HG02981 (cell line): Measurements from ENCODE around the gene DACT1.
"Not testable (repeated sequence)": the region's sequence is repeated elsewhere in the genome, so short reads cannot be mapped to it uniquely, and the experiment has no call there.

ENCODE experiments used
- ATAC-seq: cut with Tn5 transposase; IDR thresholded peaks from one replicate; pipeline ENCODE4 v1.9.1; 2021; ENCODE audit warnings: mild to moderate bottlenecking, moderate library complexity; ENCODE audit not compliant: unreplicated experiment

The DACT1 gene, protein sequence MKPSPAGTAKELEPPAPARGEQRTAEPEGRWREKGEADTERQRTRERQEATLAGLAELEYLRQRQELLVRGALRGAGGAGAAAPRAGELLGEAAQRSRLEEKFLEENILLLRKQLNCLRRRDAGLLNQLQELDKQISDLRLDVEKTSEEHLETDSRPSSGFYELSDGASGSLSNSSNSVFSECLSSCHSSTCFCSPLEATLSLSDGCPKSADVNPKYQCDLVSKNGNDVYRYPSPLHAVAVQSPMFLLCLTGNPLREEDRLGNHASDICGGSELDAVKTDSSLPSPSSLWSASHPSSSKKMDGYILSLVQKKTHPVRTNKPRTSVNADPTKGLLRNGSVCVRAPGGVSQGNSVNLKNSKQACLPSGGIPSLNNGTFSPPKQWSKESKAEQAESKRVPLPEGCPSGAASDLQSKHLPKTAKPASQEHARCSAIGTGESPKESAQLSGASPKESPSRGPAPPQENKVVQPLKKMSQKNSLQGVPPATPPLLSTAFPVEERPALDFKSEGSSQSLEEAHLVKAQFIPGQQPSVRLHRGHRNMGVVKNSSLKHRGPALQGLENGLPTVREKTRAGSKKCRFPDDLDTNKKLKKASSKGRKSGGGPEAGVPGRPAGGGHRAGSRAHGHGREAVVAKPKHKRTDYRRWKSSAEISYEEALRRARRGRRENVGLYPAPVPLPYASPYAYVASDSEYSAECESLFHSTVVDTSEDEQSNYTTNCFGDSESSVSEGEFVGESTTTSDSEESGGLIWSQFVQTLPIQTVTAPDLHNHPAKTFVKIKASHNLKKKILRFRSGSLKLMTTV

DNA sequence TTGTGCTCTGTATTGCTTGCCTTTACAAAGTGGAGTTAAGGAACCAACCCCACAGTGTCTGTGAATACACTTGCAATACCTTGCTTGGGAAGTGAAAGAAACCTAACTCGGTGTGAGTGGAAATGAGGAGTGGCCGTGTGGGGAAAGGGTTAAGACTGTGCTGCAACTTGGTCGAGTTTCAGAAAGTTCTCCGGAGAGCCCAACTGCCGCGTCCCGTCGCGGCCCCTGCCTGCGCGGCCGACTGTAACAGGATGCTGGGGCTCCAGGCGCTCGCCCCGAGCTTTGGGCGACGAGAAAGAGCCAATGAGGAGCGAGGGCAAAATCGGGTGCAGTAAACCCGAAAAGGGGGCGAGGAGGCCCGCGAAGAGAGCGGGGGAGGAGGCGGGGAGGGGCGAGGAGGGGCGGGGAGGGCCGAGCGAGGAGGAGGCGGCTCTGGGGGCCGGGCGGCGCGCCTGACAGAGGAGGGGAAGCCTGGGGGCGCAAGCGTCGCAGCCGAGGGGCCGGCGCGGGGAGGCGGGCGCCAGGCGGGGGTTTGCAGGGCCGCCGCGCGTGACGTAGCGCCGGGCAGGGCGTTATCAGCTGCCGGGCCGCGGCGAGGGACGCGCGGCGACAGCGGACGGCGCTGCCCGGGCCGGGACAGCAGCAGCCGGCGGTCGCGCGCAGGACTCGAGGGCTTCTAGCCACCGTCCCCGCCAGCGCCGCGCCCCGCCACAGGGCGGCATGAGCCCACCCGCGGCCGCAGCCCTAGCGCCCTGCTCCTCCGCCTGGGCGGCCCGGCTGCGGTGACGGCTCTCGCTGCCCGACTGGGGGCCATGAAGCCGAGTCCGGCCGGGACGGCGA is at the start of gene DACT1:
Gene DACT1 (plus strand): TSS at position 572 of the 840 bp plus-strand sequence. CDS start 241 bp downstream, at position 813.
- peak; percentile 40 for ATAC-seq

DNA sequence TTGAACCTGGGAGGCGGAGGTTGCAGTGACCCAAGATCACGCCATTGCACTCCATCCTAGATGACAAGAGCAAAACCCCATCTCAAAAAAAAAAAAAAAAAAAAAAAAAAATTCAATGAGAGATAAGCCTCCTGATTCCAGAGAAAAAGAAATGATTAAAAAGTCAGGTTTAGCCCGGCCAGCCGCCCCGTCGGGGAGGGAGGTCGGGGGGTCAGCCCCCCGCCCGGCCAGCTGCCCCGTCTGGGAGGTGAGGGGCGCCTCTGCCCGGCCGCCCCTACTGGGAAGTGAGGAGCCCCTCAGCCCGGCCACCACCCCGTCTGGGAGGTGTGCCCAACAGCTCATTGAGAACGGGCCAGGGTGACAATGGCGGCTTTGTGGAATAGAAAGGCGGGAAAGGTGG is 49.4 kb upstream of the DACT1 start:
- not testable (repeated sequence) for ATAC-seq

DNA sequence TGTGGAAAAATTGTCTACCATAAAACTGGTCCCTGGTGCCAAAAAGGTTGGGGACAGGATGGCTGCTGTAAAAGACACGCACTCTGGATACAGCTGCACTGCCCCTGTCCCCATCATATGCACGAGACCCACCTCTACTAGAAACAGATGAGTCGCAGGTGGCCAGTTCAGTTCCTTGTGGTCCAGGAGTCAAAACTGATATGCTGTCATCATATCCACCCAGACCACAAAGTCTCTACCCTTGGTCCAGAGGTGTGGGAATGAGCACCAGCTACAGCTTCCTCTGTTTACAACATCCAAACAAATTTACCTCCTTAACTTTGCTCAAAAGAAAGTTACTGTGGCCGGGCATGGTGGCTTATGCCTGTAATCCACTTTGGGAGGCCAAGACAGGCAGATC is 43.8 kb upstream of the DACT1 start:
- no peak for ATAC-seq

DNA sequence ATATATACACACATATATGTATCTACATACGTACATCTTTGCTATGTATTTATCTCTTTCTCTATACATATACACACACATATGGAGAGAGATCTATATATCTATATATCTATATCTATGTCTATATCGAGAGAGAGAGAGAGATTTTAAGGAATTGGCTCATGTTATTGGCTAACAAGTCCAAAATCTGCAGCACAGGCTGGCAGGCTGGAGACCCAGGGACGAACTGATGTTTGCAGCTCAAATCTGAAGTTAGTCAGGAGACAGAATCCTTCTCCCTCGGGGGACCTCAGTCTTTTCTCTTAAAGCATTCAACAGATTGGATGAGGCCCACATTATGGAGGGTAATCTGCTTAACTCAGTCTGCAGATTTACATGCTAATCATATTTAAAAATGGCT is 40.7 kb upstream of the DACT1 start:
- no peak for ATAC-seq

DNA sequence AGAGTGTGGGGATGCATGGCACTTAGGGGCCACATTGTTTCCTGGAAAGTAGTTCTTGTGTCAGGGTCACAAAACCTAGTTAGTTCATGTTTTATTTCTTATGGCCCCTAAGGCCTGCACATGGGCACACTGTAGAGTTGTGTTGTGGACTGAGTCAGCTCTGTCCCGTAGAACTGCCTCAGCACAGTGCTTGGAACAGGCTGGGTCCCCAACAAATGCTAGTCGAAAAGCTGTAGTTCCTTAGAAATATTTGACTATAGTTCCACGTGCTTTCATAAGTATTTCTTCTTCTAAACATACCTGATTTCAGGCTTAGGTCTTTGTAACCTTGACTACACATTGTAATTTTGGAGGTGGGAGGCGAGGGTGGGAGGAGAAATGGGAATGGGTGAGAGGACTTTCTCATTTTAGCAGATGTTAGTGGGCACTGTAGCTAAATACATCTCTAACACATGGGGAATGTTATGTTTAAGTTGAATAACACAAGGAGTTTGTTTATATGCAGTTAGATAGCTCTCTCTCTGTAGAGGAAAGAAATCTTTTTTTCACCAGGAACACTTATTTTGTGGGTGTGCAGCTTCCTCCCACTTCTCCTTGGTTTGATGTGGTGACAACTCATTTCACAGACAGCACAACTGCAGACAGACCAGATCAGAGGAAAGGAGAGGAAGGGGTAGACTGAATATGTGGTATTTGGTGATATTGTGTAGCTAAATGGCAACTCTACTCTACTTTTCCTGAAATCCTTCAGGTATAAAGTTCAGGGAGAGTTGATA is 39.5 kb upstream of the DACT1 start:
- no peak for ATAC-seq

DNA sequence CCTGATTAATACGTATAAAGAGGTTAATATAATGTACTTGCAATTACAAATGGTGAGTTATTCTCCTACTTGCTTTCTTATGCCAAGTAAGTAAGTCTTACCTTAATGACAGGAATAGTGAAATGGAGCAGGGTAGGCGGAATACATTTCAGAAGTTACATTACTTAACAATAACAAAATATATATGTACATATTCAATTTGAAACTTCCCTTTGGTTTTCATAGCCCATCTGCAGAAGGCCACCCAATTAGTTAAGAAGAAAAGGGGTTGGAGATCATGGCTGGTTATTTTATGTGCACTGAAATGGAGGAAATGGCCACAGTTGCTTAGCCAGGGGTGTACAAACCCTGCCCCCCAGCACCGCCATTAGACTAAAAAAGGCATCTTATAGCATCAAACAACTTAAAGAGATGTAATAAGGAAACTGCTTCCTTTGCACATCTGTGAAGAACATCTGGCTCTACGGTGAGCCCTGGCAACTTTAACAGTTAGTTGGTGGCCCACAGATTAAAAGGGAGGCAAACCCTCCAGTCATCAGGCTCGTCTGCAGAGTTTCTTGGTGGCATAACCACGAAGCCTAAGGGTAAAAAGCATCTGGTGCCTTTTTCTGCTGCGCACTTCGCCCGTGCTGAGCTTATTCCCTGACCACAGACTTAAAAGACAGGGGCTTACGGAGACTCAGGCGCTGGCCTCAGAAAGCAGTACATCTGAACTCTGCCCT is 38.8 kb upstream of the DACT1 start:
- ATAC-seq = no peak

DNA sequence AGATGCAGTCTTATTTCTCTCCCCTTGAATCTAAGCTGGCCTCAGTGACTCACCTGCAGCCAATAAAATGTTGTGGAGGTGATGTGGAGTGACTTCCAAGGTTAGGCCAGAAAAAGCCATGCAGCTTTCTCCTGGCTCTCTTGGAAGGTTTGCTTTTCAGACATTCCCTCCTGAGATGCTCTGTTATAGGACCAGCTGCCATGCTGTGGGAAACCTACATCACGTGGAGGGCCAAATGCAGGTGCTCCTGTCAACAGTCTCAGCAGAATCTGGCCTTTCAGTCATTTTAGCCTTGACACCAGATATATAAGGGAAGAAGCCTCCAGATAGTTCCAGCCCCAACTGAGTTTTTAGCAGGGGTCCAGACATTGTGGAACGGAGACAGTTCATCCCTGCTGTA is 38.1 kb upstream of the DACT1 start:
- ATAC-seq = no peak

DNA sequence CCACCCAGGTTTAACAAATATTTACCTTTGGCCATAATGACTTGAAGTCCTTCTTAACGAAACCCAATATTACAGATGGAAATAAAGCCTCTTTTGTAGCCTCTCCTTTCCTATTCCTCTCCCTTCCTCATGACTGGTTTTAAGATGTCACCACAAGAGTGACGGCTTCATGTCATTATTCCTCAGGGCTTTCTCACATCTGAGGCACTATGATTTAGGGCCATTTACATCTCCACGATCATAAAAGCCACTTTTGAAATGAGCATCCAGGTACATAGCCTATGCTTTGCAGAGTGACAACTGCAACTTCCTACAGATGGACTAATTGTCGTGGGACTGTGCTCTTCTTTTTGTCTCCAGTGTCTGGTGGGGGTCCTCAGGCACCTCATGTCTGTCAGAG is 32.3 kb upstream of the DACT1 start:
- ATAC-seq = no peak

DNA sequence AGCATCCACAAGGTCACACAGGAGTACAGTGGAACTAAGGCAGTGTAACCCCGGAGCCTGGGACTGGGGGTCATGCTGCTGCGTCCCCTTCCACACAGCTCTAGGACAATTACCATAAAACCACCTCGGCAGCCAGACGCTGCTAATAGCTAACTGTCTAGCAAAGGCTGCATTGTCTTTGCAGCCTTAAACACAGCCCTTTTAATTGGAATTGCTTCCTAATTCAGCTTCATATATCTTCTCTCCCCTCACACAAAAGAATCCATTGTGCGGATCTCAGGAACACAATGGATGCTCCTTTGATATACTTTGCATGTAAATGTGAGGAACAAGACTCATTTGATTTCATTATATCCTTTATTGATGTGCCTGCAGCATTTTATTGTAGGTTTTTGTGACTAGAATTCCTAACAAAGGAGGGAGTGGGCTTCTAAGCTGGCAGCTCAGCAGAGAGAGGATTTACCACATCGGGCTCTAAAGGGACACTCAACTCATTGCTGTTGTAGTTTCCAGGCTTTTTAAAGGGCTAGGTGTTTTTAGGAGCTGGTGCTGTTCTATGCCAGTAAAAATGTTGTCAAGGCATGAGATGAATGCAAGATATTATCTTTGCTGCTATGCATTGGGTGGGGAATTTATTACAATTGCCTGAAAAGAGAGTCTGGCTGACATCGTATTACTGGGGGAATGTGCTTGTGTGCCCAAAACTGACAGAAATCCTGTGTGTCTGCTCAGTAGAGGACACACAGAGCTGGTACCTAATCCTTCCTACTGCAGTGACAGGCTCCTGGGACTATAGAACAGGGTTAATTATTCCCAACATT is 30.4 kb upstream of the DACT1 start:
- ATAC-seq = no peak

DNA sequence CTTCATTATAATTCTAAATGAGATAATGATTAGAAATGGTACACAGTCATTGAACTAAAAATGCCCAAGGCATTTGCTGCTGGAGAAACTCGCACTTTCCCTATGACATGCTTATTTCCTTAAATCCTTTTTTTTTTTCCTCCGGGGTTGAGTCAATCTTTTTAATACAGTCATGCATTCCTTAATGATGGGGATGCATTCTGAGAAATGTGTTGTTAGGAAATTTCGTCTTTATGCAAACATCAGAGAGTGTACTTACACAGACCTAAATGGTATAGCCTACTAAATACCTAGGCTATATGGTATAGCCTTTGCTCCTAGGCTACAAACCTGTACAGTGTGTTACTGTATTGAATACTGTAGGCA is 29.8 kb upstream of the DACT1 start:
- ATAC-seq = no peak

DNA sequence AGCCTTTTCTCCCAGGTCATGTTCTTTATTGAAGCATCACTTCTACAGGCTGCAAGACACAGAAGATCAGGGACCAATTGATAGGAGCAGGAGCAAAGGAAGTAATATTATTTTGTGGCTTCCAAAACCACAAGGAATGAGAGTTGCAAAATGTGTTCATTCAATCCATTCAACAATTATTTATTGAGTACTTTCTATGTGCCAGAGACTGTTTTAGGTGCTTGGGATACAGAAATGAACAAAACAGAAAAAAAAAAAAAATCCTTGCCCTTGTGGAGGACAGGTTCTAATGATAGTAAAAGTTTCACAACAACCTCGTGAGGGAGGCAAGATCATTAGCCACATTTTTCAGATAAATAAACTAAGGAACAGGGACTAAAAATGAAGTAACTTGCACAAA is 20.1 kb upstream of the DACT1 start:
- no peak for ATAC-seq

DNA sequence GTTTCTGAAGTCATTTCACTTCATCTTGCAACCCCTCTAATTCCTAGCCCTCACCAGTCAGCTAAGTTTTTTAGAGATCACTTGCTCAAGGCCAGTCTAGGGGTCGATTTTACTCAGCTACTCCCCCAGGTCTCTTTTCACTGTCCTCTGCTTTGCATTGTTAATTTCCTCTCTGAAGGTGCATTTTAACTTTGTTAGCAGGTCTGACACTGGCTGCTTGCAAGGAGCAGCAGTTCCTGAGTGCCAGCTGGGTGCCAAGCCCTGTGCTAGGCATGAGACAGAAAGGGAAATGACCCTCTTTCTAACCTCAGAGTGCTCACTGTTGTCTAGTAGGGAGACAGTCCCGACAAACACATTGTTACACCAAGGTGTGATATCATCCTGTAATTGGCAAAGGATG is 17.8 kb upstream of the DACT1 start:
- no peak for ATAC-seq

DNA sequence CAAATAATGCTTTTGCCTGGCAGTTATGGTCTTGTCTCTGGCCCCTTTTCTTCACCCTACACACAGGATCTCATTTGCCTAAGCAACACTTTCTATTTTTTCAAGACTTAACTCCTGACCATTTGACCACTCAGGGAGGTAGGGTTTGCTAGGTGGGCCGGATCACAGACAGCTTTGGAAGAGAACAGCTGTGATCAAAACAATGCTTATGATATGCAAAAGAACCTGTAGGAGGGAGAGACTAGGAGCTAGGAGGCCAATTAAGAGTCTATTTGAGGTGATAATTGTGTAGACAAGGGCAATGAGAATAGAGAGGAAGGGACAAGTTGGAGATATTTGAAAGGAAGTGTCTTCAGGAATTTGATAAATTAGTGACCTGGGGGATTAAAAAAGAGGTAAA is 12.3 kb upstream of the DACT1 start:
- no peak for ATAC-seq

DNA sequence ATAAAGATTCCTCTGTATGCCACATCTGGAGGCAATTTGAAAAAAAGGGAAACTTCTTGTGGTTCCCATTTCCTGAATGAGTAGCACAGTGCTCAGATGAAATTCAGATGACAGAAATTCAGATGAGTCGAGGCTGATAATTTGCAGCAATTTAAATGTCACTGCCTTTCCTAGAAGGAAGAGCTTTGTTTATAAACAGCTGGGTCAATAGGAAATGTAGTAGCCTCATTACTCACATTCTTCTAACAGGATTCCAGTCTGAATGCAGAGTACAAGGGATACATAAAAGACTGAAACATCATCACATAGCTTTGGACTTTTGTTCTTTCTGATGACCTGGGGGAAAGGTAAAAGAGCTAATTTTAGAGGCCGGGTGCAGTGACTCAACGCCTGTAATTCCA is 11.3 kb upstream of the DACT1 start:
- ATAC-seq = no peak

DNA sequence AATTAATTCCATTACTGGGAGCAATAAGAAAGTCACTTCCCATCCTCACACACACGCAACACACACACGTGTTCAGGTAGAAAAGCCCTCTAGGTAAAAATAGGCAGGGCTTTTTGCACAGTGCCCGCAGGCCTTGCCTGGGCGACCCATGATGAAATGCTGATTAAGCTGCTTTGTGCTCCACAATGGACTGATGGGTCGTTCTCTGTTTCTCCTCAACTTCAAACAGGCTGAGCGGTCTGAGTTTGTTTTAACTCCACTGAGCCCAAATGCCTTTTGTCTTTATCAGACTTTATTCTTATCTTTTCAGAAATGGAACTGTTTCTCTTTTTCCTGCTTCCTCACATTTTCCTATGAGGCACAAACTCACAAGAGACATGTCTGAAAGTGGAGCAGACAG is 9.4 kb upstream of the DACT1 start:
- no peak for ATAC-seq

DNA sequence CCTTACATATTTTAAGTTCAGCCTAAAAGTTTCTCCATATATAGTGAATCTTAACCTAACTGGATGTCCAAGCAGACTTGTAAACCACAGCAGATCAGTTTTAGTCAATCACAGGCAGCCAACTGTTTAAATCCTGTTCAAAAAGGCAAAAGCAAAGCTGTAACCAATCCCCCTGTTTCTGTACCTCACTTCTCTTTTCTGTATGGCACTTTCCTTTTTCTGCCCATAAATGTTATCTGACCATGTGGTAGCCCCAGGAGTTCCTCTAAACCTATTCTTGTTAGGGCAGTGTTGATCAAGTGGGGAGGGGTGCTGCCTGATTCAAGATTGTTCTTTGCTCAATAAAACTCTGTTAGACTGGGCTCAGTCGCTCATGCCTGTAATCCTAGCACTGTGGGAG is 8.5 kb upstream of the DACT1 start:
- no peak for ATAC-seq

DNA sequence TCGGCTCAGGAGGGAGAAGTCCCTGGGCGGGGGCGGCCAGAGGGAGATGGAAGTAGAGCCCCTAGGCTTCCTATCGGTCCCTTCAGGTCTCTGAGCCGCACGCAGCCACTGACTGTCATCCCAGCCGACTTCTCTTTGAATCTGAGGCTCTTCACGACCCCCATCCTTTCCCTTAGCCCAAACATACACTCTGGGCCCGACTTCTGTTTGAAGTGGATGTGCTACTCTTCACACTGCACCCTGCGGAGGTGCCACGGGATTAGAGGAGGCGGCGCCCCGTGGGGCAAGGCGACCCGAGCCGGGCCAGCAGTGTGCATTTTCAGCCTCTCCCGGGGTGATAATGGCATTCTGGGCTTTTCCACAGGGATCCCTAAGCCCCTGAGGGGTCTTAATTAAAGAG is 6.0 kb upstream of the DACT1 start:
- ATAC-seq = no peak

DNA sequence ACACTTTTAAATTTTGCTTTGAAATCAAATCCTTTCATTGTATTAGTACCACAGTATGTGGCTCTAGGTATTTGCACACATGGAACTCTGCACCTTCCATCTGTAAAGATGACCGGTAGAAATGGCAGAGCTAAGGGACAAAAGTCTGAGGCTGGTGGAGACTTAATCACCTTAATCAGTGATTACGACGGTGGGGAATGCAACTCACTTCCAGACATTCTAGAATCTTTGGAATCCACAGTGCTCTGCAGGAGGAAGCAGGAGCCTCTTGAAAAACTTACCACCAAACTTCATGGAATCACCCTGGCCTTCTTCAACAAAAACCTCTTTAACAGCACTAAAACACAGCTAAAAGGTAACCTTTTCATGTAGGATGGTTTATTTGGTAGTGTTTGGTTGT is 3.9 kb upstream of the DACT1 start:
- ATAC-seq = no peak

DNA sequence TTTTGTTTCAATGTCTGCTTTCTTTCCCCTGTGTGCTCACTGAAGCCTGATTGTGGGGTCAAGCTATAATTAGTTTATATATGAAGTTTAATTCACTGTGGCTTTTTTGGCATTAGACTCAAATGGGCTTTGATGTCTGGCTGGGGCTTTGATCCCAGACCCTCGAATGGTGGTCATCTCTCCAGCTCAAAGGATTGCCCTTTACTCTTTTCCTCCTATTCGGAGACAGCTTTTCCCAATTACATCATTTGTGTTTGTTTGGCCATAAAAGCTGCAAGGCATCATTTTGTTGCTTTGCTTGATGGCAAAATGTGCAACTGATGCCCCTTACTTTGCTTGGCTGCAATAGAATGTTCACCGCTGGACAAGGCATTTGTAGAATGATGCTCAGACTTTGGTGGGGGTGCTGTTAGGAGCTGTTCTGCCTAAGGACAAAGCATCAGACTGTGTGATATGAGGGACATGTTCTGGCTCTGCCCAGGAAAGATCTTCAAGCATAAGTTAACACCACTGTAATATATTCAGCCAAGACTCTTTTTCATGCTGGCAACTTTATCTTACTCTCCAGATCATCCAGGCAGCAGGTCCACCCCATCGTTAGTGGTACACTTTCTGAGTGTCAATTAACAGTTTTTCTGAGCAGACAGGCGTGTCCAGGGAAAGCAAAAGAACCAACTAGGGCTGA is 3.2 kb upstream of the DACT1 start:
- no peak for ATAC-seq
